Endodermal cell (in vitro differentiated cells): Measurements from ENCODE around the gene TCF20. TPM values are rescaled to one million over a fixed set of nuclear protein-coding genes. Genes with fewer than 3 reads are reported as not detected.

Experiments used
- DNase-seq: peaks from one replicate; pipeline ENCODE4 v3.0.0-alpha.2; 2017
- H3K27ac ChIP-seq: 2 replicates; pipeline ENCODE4 v1.5.1; 2013; ENCODE audit warnings: mild to moderate bottlenecking, low read depth, low read length, moderate library complexity
- H3K27me3 ChIP-seq: 2 replicates; pipeline ENCODE4 v1.6.1; 2013; ENCODE audit warnings: mild to moderate bottlenecking, low read length, moderate library complexity; ENCODE audit not compliant: insufficient read depth, control insufficient read depth, poor library complexity, severe bottlenecking
- H3K36me3 ChIP-seq: 2 replicates; pipeline ENCODE4 v1.7.0; 2013; ENCODE audit warnings: mild to moderate bottlenecking, low read length, moderate library complexity; ENCODE audit not compliant: control insufficient read depth, insufficient read depth
- H3K4me1 ChIP-seq: one replicate; pipeline ENCODE4 v1.7.0; 2013; ENCODE audit warnings: low read length; ENCODE audit not compliant: control insufficient read depth, insufficient read depth
- H3K4me3 ChIP-seq: 2 replicates; pipeline ENCODE4 v1.5.1; 2013; ENCODE audit warnings: mild to moderate bottlenecking, low read length, moderate library complexity
- H3K9ac ChIP-seq: 2 replicates; pipeline ENCODE4 v1.6.1; 2013; ENCODE audit warnings: mild to moderate bottlenecking, low read length, moderate library complexity; ENCODE audit not compliant: poor library complexity, severe bottlenecking; ENCODE audit errors: extremely low read depth
- H3K9me3 ChIP-seq: 2 replicates; pipeline ENCODE4 v1.6.1; 2013; ENCODE audit warnings: mild to moderate bottlenecking, low read length, moderate library complexity; ENCODE audit not compliant: control insufficient read depth
- H3K27ac Mint-ChIP-seq: 2 replicates; pipeline ENCODE4 v1.8.0; 2020; ENCODE audit warnings: mixed read lengths
- H3K27me3 Mint-ChIP-seq: 2 replicates; pipeline ENCODE4 v1.8.0; 2021; ENCODE audit warnings: mild to moderate bottlenecking, mixed read lengths; ENCODE audit not compliant: insufficient read depth
- H3K36me3 Mint-ChIP-seq: 2 replicates; pipeline ENCODE4 v1.8.0; 2020; ENCODE audit warnings: low read depth, mixed read lengths
- H3K4me1 Mint-ChIP-seq: 2 replicates; pipeline ENCODE4 v1.8.0; 2020; ENCODE audit warnings: mixed read lengths
- H3K4me3 Mint-ChIP-seq: 2 replicates; pipeline ENCODE4 v1.8.0; 2020; ENCODE audit warnings: mild to moderate bottlenecking, moderate library complexity, mixed read lengths
- H3K9me3 Mint-ChIP-seq: 2 replicates; pipeline ENCODE4 v1.8.0; 2020; ENCODE audit warnings: mild to moderate bottlenecking, mixed read lengths
- CTCF ChIP-seq: fragments of 200-600 bp; sonication (generic); conservative IDR thresholded peaks from 2 replicates; pipeline ENCODE4 v1.5.0; 2021; ENCODE audit warnings: antibody characterized with exemption, mild to moderate bottlenecking
- WGBS, 2 experiments: methylation state at CpG; one replicate each; pipeline versions ENCODE4 v1.1.5 to v1.1.7; 2013; ENCODE audit warnings: missing lambda C conversion rate in 2 of 2, mixed read lengths in 1 of 2; ENCODE audit not compliant: insufficient coverage in 1 of 2, insufficient read length in 1 of 2; 5-methylcytosine and 5-hydroxymethylcytosine counted together
- total RNA-seq, 2 donors: library from RNA; stranded (reverse); fragmentation: NEBNext Ultra II Directional in 1 of 2; extraction: Animal tissue kit (Norgen Biotek cat#: 25700) in 1 of 2; gene quantifications; 2 replicates in 1 of 2; 3 replicates in 1 of 2; pipeline ENCODE4 v1.2.1, GENCODE V29; 2021

Gene TCF20
- total RNA-seq, 2 donors from 2014 or later: 113 to 134 TPM

- Histone ChIP-seq H3K4me1 (peaks cover 8% of the 10 kb centered on the region), H3K9ac (no peak overlapping the region), H3K27me3 (no peaks in the 10 kb centered on the region), H3K4me3 (no peak overlapping the region), H3K9me3 (no peaks in the 10 kb centered on the region), H3K27ac (no peak overlapping the region), H3K36me3 (no peaks in the 10 kb centered on the region)
- Mint-ChIP-seq H3K4me1 (peaks cover 32% of the 10 kb centered on the region), H3K27me3 (peaks cover 8% of the 10 kb centered on the region), H3K9me3 (no peaks in the 10 kb centered on the region), H3K4me3 (peak overlapping the region; percentile 17), H3K27ac (no peak overlapping the region), H3K36me3 (peaks cover 3% of the 10 kb centered on the region)
- 41 to 48% methylated on average over 16 to 21 of the region's 21 CpGs for WGBS, 2 experiments
- peak; percentile 3 for TF ChIP-seq CTCF
- no peak for DNase-seq
Measured at GRCh38 chr22:42303396-42304323, 33.2 kb upstream of the TCF20 start.

- 84 to 91% methylated on average over 8 to 12 of the region's 12 CpGs for WGBS, 2 experiments
Measured at GRCh38 chr22:42301742-42302102, 31.3 kb upstream of the TCF20 start.

GRCh38 chr22:42301077-42301741 lies 30.8 kb upstream of the TCF20 start:
- H3K4me3 Mint-ChIP-seq: no peak overlapping the region
- peaks cover 32% of the 10 kb centered on the region for H3K4me1 Mint-ChIP-seq
- Histone ChIP-seq H3K9me3 (no peaks in the 10 kb centered on the region), H3K27me3 (no peaks in the 10 kb centered on the region), H3K4me3 (no peak overlapping the region), H3K9ac (no peak overlapping the region), H3K4me1 (peaks cover 8% of the 10 kb centered on the region), H3K36me3 (no peaks in the 10 kb centered on the region), H3K27ac (no peak overlapping the region)
- no peak for DNase-seq
- 81 to 89% methylated on average over 8 to 13 of the region's 13 CpGs for WGBS, 2 experiments
- peaks cover 8% of the 10 kb centered on the region for H3K27me3 Mint-ChIP-seq
- H3K36me3 Mint-ChIP-seq: peaks cover 3% of the 10 kb centered on the region
- no peak for TF ChIP-seq CTCF
- H3K27ac Mint-ChIP-seq: no peak overlapping the region
- H3K9me3 Mint-ChIP-seq: no peaks in the 10 kb centered on the region

More at GRCh38 chr22:42301742-42302102, 31.3 kb upstream of the TCF20 start:
- Mint-ChIP-seq H3K9me3 (no peaks in the 10 kb centered on the region), H3K4me3 (no peak overlapping the region), H3K36me3 (peaks cover 3% of the 10 kb centered on the region), H3K27me3 (peaks cover 8% of the 10 kb centered on the region), H3K27ac (no peak overlapping the region), H3K4me1 (peaks cover 32% of the 10 kb centered on the region)
- Histone ChIP-seq H3K4me3 (no peak overlapping the region), H3K27me3 (no peaks in the 10 kb centered on the region), H3K9me3 (no peaks in the 10 kb centered on the region), H3K9ac (no peak overlapping the region), H3K27ac (no peak overlapping the region), H3K36me3 (no peaks in the 10 kb centered on the region), H3K4me1 (peaks cover 8% of the 10 kb centered on the region)
- no peak for TF ChIP-seq CTCF
- DNase-seq: no peak
